ENCODE results near the gene GALP.
"Not testable (repeated sequence)": the region's sequence is repeated elsewhere in the genome, so short reads cannot be mapped to it uniquely, and the experiment has no call there.

Gene GALP

DNA sequence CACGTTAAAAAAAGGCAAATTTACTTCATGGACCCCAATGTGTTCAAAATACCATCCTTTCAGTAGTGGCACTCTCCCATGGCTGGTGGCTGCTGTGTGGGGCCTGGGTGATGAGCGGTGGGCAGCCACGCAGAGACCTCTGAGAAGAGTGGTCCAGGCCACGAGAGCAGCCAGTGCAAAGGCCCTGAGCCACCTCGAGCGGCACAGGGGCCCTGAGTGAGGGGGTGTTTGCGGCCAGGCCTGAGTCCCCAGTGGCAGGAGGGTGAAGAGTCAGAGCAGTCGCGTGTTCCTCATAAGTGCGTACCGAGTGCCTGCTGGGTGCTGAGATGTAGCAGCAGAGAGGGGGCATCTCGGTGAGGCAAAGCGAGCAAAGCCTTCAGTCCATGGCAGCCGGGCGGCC, 27.7 kb upstream of the GALP start:
- no peak for DNase-seq (ENCODE audit: low read depth)

DNA sequence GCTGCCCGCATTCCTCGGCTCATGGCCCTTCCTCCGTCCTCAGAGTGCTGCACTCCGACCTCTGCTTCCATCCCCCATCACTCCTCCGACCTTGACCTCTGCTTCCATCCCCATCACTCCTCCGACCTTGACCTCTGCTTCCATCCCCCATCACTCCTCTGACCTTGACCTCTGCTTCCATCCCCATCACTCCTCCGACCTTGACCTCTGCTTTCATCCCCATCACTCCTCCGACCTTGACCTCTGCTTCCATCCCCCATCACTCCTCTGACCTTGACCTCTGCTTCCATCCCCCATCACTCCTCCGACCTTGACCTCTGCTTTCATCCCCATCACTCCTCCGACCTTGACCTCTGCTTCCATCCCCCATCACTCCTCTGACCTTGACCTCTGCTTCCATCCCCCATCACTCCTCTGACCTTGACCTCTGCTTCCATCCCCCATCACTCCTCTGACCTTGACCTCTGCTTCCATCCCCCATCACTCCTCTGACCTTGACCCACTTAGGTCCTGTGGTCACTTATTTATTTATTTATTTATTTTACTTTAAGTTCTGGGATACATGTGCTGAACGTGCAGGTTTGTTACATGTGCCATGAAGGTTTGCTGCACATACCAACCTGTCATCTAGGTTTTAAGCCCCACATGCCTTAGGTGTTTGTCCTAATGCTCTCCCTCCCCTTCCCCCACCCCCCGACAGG, 26.7 kb upstream of the GALP start:
- not testable (repeated sequence) for DNase-seq (ENCODE audit: low read depth)

DNA sequence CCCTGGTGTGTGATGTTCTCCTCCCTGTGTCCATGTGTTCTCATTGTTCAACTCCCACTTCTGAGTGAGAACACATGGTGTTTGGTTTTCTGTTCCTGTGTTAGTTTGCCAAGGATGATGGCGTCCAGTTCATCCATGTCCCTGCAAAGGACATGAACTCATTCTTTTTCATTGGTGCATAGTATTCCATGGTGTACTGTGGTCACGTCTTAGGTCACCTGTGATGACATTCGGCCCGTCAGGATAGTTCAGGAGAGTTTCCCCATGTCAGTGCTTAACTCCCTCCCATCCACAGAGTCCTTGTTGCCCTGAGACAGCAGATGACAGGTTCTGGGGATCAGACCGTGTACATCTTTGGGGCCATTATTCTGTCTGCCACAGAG, 26.2 kb upstream of the GALP start:
- DNase-seq (ENCODE audit: low read depth): no peak

DNA sequence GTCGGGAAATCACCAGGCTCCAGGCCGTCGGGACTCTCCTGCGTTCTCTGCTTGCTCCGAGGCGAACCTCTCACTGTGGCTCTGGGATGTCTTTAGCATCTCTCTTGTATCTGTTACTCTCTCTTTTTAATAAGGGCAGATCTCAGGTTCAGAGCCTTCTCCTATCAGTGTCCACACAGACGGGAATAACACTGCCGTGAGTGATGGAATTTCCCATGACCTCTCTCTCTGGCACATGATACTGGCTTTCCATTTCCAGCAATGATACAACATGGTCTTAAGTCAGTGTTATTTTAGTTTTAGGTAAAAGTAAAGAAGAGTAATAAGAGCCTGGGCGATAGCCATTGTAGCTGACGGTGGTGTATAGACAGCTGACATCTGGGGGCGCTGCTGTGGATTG, 25.4 kb upstream of the GALP start:
- DNase-seq (ENCODE audit: low read depth): no peak

DNA sequence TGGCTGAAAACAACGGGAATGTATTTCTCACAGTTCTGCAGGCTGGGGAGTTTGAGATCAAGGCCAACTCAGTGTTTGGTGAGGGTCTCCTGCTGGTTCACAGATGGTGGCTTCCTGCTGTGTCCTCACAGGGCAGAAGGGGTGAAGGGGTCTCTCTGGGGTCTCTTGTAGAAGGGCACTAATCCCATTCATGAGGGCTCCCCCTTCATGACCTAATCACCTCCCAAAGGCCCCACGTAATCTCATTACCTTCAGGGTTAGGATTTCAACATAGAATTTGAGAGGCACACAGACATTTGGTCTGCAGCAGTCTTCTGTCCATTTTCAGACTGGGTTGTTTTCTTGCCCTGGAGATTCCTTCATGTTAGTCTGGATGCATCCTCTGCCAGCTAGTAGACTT, 23.2 kb upstream of the GALP start:
- DNase-seq (ENCODE audit: low read depth): no peak

DNA sequence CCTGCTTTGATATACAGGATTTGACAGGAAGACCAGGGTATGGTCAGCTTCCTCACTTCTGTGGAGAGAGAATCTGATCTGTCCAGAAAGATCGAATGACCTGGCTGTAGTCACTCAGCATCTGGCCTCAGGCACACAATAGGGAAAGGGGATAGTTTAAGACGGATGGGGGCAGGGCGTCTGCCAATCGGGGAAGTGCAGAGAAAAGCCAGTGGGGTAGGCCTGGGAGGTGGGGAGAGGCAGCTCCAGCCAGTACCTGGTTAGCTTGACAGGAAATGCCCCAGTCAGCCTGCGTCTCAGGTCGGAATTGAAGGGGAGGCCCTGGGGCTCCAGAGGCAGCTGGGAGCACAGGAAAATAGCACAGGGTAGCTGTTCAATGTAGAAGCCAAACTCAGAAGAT, 22.3 kb upstream of the GALP start:
- DNase-seq (ENCODE audit: low read depth): no peak

DNA sequence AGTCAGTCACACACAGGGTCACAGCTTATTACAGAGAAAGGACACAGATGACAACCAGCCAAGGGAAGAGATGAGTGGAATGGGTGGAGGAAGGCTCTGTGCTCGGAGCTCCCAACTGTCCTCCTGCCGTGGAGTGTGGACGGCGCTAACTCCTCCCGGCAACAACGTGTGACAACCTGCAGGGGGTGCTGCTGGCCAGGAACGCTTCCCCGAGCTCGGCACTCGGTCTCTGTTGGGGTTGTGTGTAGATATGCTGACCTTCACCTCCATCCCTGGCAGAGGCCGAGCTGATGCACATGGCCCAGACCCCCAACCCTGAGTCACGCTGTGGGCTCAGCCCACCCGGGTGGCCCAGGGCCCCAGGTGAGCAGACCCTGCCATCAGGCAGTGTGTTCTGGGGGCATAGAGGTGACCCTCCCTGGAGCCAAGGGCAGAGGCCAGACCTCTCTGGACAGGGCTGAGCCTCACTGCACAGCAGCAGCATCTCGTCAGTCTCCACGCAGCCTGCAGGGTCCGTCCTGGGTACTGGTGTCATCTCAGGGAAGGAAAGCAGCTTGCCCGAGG, 20.6 kb upstream of the GALP start:
- no peak for DNase-seq (ENCODE audit: low read depth)

DNA sequence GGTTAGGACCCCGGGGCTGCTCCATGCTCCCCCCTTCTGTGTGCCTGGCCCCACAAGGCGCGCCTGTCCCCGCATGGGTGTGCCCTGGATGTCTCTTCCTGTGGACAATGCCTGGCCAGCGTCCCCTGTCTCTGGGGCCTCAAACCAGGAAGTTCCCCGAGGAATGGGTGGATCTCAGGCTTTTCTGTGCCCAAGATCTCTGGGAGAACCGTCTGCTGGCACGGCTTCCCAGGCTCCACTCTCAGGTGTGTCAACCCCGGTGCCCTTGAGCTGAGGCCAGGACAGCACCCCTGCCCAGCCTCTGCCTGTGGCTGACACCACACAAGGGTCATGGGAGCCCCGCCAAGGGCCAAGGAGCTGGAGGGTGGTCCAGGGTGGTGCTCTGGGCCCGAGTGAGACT, 19.0 kb upstream of the GALP start:
- no peak for DNase-seq (ENCODE audit: low read depth)

DNA sequence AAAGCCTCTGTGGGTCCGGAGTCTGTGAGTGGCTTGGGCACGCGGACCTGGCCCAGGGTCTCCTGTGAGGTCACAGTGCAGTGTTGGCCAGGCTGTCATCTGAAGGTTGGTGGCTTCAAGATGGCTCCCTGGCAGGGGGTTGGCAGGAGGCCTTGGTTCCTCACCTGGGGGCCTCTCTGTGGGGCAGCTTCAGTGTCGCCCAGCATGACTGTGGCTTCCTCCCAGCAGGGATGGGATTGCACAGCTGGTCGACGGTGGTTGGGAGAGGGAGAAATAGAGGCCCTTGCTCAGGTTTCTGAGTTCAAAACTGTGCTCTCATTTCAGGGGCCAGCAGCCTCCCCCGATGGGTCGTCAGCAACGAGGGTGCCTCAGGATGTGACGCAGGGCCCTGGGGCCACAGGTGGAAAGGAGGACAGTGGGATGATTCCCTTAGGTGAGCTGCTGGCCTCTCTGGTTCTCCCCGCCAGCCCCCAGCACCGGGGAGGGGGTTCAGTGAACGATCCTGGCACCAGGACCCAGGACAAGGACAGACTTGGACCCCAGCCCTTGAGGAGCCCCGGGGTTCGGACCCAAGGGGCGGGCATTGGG, 17.5 kb upstream of the GALP start:
- no peak for DNase-seq (ENCODE audit: low read depth)

DNA sequence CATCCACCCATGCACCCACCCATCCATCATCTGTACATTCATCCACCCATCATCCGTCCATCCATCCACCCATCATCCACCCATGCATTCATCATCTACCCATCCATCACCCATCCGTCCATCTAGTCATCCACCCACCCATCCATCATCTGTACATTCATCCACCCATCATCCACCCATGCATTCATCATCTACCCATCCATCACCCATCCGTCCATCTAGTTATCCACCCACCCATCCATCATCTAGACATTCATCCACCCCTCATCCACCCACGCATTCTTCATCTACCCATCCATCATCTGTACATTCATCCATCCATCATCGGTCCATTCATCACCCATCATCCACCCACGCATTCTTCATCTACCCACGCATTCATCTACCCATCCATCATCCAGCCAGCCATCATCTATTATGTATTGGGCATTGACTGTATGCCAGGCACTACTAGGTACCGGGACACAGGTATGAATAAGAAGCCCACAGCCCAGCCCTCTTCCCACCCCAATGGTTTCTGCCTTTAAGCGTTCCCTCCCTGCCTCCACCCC, 16.7 kb upstream of the GALP start:
- DNase-seq (ENCODE audit: low read depth): no peak

DNA sequence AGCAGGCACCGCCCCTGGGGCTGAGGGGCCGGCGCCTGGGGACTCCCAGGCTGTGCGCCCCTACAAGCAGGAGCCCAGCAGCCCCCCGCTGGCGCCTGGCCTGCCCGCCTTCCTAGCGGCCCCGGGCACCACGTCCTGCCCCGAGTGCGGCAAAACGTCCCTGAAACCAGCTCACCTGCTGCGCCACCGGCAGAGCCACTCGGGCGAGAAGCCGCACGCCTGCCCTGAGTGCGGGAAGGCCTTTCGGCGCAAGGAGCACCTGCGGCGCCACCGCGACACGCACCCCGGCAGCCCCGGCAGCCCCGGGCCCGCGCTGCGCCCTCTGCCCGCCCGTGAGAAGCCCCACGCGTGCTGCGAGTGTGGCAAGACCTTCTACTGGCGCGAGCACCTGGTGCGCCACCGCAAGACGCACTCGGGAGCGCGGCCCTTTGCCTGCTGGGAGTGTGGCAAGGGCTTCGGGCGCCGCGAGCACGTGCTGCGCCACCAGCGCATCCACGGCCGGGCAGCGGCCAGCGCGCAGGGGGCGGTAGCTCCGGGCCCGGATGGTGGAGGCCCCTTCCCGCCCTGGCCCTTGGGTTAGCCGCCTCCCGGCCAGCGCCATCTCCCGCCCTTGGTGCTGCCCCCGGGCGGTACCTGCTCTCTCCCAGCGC, 16.1 kb upstream of the GALP start:
- DNase-seq (ENCODE audit: low read depth): no peak

DNA sequence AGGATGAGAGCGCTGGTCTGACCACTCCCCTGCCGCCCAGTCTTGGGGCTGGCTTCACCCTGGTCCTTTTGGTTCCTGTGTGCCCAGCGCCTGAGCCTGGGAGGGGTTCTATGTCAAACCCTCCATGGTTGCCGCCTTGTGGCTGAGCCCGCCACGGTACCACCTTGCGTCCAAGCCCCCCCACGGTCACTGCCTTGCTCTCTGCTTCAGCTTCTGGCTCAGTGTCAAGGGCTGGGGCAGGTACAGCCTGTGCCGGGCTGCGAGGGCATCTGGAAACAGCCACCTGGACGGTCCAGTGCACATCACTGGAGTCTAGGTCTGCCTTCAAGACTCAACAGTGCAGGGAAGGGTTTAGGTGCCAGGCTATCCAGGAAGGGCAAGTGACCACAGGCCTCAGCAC, 14.3 kb upstream of the GALP start:
- no peak for DNase-seq (ENCODE audit: low read depth)

DNA sequence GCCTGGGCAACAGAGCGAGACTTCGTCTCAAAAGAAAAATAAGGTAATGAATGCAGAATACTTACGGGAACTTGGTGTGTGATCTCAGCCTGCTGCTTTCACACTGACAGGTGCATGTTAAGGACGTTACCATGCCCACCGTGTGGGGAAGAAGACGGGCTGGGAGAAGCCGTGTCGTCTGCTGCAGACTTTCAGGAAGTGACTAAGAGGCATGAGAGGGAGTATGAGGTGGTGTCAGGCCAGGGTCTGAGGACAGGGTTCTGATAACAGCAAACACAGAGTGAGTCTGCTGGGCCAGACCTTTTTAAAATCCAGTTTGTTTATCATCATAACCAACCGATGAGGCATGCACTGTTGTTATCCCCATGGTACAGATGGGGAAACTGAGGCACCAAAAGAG, 13.6 kb upstream of the GALP start:
- DNase-seq (ENCODE audit: low read depth): peak; percentile 8

DNA sequence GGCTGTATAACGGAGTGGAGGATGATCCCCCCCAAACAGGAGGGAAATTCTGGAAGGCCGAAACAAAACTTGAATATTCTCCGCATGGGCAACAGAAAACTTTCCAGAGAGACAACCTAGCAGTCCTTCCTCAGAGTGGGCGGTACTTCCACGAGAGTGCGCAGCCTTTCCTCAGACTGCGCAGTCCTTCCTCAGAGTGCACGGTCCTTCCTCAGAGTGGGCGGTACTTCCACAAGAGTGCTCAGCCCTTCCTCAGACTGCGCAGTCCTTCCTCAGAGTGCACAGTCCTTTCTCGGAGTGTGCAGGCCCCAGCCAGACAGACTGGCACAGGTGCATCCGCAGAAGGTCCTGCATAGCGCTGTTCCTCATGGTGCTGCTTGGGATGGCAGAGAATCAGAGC, 12.7 kb upstream of the GALP start:
- no peak for DNase-seq (ENCODE audit: low read depth)

DNA sequence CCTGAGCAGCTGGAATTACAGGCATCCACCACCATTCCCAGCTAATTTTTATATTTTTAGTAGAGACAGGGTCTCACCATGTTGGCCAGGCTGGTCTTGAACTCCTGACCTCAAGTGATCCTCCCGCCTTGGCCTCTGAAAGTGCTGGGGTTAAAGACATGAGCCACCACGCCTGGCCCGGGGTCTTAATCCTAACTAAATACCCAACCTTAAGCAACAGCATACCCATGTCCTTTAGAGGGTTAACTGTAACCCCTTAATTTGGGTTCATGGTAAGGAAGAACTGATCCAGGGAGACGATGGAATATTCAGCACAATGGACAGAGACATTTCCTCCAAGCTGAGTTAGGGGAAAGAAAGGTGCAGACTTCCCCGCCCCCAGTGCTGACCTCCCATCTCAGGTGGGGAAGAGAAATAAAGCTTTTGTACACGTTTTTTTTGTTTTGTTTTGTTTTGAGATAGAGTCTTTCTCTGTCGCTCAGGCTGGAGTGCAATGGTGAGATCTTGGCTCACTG, 8.7 kb upstream of the GALP start:
- no peak for DNase-seq (ENCODE audit: low read depth)

DNA sequence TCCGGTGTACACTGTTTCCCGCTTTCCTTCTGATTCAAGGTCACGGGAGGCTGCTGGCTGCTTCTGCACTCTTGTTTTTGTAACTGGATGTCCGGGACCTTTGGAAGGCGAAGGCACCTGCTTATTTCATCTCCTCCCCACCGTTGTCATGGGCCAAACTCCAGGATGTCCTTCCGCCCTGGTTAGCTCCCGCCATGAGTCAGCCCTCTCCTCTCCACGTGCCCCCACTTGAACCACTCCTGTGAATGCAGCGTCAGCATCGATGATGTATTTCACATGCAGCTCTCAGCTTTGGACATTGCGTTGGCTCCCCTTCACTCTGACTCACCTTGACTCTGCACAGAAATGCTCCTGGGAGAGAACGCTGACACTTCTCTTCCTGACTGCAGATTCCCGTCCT, 5.5 kb upstream of the GALP start:
- DNase-seq (ENCODE audit: low read depth): no peak

DNA sequence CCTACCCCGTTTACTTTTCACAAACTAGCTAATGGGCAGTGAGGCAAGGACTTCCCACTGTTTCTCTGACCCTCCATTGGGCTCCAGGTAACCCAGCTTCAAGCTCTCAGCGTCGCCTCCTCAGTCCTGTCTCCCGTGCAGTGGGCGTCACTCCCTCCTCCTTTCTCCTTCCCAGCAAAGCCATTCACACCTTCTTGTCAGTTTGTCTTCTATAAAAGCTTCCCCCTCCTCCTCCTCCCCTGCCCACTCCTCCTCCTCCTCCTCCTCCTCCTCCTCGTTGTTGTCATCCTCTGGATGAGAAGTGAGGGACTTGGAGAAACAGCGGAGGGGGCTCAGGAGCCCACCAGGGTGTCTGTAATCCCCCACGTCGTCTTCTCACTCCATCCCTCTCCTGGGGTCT, 1.7 kb upstream of the GALP start:
- no peak for DNase-seq (ENCODE audit: low read depth)

DNA sequence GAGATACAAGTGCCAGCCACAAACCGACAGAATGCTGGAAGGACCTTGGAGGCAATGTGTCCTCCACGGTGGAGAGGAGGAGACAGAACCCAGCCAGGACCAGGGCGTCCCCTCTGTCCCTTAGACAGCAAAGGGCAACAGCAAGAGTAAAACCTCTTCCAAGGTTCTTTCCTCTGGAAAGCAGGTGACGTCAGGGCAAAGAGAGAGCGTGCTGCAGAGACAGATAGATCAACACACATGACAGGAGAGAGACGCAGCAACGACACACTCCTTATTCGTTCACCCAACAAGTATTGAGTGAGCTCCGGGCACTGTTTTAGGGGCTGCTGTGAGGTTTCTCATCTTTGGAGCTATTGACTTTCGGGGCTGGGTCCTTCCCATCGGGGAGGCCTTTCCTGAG, 1.3 kb upstream of the GALP start:
- no peak for DNase-seq (ENCODE audit: low read depth)

DNA sequence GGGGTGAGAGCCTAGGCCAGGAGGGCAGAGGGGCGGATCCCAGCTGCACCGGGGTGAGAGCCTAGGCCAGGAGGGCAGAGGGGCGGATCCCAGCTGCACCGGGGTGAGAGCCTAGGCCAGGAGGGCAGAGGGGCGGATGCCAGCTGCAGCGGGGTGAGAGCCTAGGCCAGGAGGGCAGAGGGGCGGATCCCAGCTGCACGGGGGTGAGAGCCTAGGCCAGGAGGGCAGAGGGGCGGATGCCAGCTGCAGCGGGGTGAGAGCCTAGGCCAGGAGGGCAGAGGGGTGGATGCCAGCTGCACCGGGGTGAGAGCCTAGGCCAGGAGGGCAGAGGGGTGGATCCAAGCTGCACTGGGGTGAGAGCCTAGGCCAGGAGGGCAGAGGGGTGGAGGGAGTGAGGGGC, 502 bp downstream of the GALP start:
- not testable (repeated sequence) for DNase-seq (ENCODE audit: low read depth)

DNA sequence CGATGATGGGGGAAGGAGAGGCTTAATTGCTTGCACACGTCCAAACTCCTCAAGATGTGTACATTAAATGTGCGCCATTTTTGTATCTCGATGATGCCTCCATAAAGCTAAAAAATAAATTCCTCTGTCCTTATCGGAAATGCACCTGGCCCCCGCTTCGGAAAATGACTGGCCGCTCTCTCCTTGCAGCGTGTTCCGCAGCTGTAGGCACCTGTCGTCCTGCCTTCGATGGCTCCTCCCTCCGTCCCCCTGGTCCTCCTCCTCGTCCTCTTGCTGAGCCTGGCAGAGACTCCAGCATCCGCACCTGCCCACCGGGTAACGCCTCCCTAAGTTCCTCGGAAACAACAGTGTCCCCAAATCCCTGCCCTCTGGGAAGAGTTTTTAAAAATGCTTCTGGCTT, 1.1 kb downstream of the GALP start:
- DNase-seq (ENCODE audit: low read depth): no peak

DNA sequence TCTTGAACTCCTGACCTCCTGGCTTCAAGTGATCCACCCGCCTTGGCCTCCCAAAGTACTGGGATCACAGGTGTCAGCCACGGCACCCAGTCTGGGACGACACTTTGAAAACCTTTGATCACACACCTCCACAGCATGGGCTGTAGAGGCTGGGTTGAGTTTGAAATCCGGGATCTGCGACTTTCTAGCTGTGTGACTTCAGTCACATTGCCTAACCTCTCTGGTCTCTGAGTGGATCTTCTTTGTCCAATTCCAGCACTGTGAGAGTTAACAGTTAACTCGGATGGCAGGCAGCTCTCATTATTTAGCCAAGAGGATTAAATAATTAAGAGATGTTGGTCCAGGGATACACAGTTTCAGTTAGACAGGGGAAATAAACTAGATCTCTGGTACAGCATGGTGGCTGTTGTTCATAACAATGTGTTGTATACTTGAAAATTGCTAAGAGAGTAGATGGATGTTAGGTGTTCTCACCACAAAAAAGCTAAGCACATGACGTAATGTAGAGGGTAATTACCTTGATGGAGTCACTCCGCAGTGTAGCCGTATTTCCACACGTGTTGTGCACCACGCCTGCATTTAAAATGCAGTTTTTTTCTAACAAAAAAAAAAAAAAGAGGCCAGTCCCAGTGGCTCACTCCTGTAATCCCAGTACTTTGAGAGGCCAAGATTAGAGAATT, 1.9 kb downstream of the GALP start:
- no peak for DNase-seq (ENCODE audit: low read depth)

DNA sequence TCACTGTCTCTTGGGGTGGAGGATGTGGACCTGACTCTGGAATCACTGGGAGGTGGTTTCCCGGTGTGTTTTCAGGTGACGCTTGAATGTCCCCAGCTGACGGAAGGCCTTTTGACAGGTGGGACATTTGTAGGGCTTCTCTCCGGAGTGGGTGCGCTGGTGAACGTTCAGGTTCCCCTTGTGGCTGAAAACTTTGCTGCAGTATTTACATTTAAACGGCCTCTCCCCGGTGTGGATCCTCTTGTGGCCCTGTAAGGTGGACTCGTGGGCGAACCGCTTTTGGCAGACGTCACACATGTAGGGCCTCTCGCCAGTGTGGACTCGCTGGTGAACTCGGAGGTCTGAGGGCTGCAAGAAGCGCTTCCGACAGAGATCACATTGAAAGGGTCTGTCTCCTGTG, 14.0 kb downstream of the GALP start:
- no peak for DNase-seq (ENCODE audit: low read depth)
